Brain microvascular endothelial cell (primary cell): ENCODE measurements around the gene WFIKKN2.

Source experiments
- DNase-seq: peaks from one replicate; pipeline ENCODE4 v3.0.0-alpha.2; 2020
- H3K27ac ChIP-seq: fragments of 250-450 bp; sonication (Bioruptor Pico); 2 replicates; pipeline ENCODE4 v1.5.1; 2020; ENCODE audit warnings: mild to moderate bottlenecking, moderate library complexity
- H3K27me3 ChIP-seq: fragments of 250-450 bp; sonication (Bioruptor Pico); replicated peaks from 2 replicates; pipeline ENCODE4 v1.5.1; 2020; ENCODE audit warnings: mild to moderate bottlenecking
- H3K36me3 ChIP-seq: fragments of 250-450 bp; sonication (Bioruptor Pico); replicated peaks from 2 replicates; pipeline ENCODE4 v1.5.1; 2020; ENCODE audit warnings: mild to moderate bottlenecking
- H3K4me3 ChIP-seq: 2 replicates; pipeline ENCODE4 v1.5.1; 2011; ENCODE audit warnings: low read depth, mild to moderate bottlenecking, control low read depth, low read length, moderate library complexity
- in situ Hi-C: cut with HindIII; loops from 2 replicates; pipeline ENCODE4 v1.10.0; 2017; ENCODE audit warnings: low sequenced_read_pairs, low pct_ligation_motif_present
- TF ChIP-seq, protein P1 (sequence below): IDR thresholded peaks from 2 replicates; pipeline ENCODE4 v1.5.1; 2011; ENCODE audit warnings: low read depth, mild to moderate bottlenecking, moderate library complexity, low read length, control low read depth, inconsistent platforms; ENCODE audit errors: missing control alignments

Gene WFIKKN2

GRCh38 chr17:50820651-50821050 is 14.7 kb upstream of the WFIKKN2 start:
- no peaks in the 10 kb centered on the region for H3K27me3 ChIP-seq
- H3K36me3 ChIP-seq, result no peaks in the 10 kb centered on the region
- in situ Hi-C loops, result no loop called here
- TF ChIP-seq, protein P1, sequence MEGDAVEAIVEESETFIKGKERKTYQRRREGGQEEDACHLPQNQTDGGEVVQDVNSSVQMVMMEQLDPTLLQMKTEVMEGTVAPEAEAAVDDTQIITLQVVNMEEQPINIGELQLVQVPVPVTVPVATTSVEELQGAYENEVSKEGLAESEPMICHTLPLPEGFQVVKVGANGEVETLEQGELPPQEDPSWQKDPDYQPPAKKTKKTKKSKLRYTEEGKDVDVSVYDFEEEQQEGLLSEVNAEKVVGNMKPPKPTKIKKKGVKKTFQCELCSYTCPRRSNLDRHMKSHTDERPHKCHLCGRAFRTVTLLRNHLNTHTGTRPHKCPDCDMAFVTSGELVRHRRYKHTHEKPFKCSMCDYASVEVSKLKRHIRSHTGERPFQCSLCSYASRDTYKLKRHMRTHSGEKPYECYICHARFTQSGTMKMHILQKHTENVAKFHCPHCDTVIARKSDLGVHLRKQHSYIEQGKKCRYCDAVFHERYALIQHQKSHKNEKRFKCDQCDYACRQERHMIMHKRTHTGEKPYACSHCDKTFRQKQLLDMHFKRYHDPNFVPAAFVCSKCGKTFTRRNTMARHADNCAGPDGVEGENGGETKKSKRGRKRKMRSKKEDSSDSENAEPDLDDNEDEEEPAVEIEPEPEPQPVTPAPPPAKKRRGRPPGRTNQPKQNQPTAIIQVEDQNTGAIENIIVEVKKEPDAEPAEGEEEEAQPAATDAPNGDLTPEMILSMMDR, result no peak
- no peak for DNase-seq
- no peak overlapping the region for H3K4me3 ChIP-seq
- H3K27ac ChIP-seq, result no peak overlapping the region

- no peaks in the 10 kb centered on the region for H3K27me3 ChIP-seq
- H3K4me3 ChIP-seq, result no peak overlapping the region
- TF ChIP-seq, protein P1, result no peak
- H3K36me3 ChIP-seq, result no peaks in the 10 kb centered on the region
- no peak for DNase-seq
- H3K27ac ChIP-seq, result no peak overlapping the region
- in situ Hi-C loops, result no loop called here
Observed at GRCh38 chr17:50822550-50822949, 12.8 kb upstream of the WFIKKN2 start.

- no peak overlapping the region for H3K27ac ChIP-seq
- no peak overlapping the region for H3K4me3 ChIP-seq
- in situ Hi-C loops, result no loop called here
- H3K36me3 ChIP-seq, result no peaks in the 10 kb centered on the region
- H3K27me3 ChIP-seq, result no peaks in the 10 kb centered on the region
- no peak for DNase-seq
- TF ChIP-seq, protein P1, result no peak
Observed at GRCh38 chr17:50824429-50824828, 11.0 kb upstream of the WFIKKN2 start.

DNA sequence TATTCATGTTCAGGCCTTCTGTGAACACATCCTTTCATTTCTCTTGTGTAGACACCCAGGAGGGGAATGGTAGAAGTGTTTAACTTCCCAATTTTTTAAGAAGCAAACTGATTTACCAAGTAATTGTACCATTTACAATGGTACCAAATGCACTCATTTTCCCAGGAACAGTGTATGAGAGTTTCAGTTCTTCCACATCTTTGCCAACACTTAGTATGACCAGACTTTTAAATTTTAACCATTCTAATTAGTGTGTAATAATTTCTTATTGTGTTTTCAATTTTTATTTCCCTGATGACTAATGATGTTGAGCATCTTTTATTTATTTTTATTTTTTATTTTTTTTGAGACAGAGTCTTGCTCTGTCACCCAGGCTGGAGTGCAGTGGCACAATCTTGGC is 10.2 kb upstream of the WFIKKN2 start:
- in situ Hi-C loops, result no loop called here
- H3K27ac ChIP-seq, result no peak overlapping the region
- TF ChIP-seq, protein P1, result no peak
- no peak for DNase-seq
- H3K27me3 ChIP-seq, result no peaks in the 10 kb centered on the region
- no peaks in the 10 kb centered on the region for H3K36me3 ChIP-seq
- no peak overlapping the region for H3K4me3 ChIP-seq

DNA sequence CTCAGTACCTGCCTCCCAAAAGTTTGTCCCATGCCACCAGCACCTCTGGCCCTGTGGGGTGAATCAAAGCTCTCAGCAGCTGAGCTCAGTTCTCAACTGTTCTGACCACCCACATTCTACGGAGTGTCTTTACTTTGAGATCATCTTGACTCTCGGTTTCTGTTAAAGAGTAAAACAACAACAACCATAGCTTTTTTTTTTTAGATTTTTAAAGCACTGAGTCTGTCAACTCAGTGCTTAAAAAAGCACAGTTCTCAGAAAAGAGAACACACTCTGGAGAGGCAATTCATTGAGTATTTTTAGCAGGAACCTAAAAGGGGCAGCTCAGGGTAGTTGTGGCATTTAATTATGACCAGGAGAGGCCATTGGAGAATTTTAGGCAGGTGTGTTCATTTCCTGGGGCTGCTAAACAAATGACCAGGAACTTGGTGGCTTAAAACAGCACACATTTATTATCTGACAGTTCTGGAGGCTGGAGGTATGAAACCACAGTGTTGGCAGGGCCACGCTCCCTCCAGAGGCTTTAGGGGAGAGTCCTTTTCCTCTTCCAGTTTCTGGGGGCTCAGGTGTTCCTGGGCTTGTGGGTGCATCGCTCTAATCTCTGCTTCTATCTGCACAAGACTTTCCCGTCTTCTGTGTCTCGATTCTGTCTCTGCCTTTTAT is 6.7 kb upstream of the WFIKKN2 start:
- H3K36me3 ChIP-seq, result no peaks in the 10 kb centered on the region
- H3K27me3 ChIP-seq, result no peaks in the 10 kb centered on the region
- TF ChIP-seq, protein P1, result no peak
- H3K27ac ChIP-seq, result no peak overlapping the region
- H3K4me3 ChIP-seq, result no peak overlapping the region
- no peak for DNase-seq
- in situ Hi-C loops, result no loop called here

DNA sequence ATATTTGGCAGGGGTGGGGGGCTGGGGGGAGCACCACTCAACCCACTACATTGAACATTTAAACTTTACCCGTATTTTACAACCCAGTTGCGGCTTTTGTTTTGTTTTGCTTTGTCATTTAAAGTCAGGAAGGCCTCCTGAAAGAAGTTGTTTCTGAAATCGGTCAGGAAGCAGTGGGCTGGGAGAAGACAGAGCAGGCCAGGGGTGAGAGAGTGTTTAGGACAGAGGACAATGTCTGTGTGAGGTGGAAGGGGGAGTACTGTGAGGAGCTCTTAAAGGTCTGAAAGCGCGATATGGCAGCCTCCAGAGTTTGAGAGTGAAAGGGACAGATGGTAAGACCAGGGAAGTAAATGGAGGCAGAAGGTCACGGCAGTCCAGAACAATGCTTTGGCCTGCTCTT is 6.1 kb upstream of the WFIKKN2 start:
- DNase-seq, result no peak
- in situ Hi-C loops, result no loop called here
- H3K4me3 ChIP-seq, result no peak overlapping the region
- H3K27ac ChIP-seq, result no peak overlapping the region
- TF ChIP-seq, protein P1, result no peak
- no peaks in the 10 kb centered on the region for H3K27me3 ChIP-seq
- H3K36me3 ChIP-seq, result no peaks in the 10 kb centered on the region
